RWPE2 (cell line): Measurements from ENCODE around the gene GPATCH4.
A peak's percentile ranks its signal among the peaks of the same experiment; 100 is the strongest.

Experiments used
- ATAC-seq: fragments of 200-7000 bp; cut with Tn5 transposase; 3 replicates; pipeline ENCODE4 v1.9.1; 2021; ENCODE audit warnings: low read depth
- DNase-seq: peaks from one replicate; pipeline ENCODE4 v3.0.0-alpha.2; 2020; ENCODE audit warnings: low spot score
- H3K27ac ChIP-seq: fragments of 450-650 bp; 2 replicates; pipeline ENCODE4 v1.5.1; 2017; ENCODE audit warnings: mild to moderate bottlenecking; ENCODE audit not compliant: poor library complexity, severe bottlenecking
- H3K27me3 ChIP-seq: fragments of 250-450 bp; sonication (Bioruptor Pico); 2 replicates; pipeline ENCODE4 v1.5.1; 2021; ENCODE audit warnings: mild to moderate bottlenecking, moderate library complexity; ENCODE audit not compliant: insufficient read depth, poor library complexity, severe bottlenecking
- H3K36me3 ChIP-seq: fragments of 250-450 bp; sonication (Bioruptor Pico); 2 replicates; pipeline ENCODE4 v1.5.1; 2020; ENCODE audit warnings: low read depth, mild to moderate bottlenecking, moderate library complexity
- H3K4me1 ChIP-seq: fragments of 250-450 bp; sonication (Bioruptor Pico); 2 replicates; pipeline ENCODE4 v1.5.1; 2021; ENCODE audit warnings: mild to moderate bottlenecking, moderate library complexity; ENCODE audit not compliant: insufficient read depth, poor library complexity, severe bottlenecking
- H3K4me3 ChIP-seq: fragments of 250-450 bp; sonication (Bioruptor Pico); 2 replicates; pipeline ENCODE4 v1.5.1; 2021; ENCODE audit warnings: mild to moderate bottlenecking, moderate library complexity; ENCODE audit not compliant: severe bottlenecking
- H3K9me3 ChIP-seq: fragments of 250-450 bp; sonication (Bioruptor Pico); 2 replicates; pipeline ENCODE4 v1.5.1; 2021; ENCODE audit warnings: mild to moderate bottlenecking, moderate library complexity; ENCODE audit not compliant: severe bottlenecking
- TF ChIP-seq, protein P1 (sequence below): fragments of 450-650 bp; IDR thresholded peaks from one replicate; pipeline ENCODE4 v1.5.1; 2017; ENCODE audit warnings: mild to moderate bottlenecking, moderate library complexity; ENCODE audit not compliant: poor library complexity, severe bottlenecking

The GPATCH4 gene

DNA sequence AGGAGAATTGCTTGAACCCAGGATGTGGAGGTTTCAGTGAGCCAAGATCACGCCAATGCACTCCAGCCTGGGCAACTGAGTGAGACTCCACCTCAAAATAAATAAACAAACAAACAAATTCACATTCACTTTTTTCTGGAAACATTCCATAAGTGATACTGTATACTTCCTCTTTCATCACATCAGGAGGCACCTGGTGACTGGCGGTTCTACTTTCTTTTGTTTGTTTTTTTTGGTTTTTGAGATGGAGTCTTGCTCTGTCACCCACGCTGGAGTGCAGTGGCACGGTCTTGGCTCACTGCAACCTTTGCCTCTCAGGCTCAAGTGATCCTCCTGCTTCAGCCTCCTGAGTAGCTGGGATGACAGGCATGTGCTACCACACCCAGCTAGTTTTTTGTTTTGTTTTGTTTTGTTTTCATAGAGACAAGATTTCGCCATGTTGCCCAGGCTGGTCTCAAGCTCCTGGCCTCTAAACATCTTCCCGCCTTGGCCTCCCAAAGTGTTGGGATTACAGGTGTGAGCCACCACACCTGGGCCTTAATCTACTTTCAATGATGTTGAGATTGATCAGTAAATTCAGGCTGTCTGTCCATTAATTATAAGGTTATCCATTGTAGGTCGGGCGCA is 28.7 kb upstream of the GPATCH4 start:
- ATAC-seq (no peak), DNase-seq (no peak)
- Histone ChIP-seq H3K27ac (no peak overlapping the region), H3K36me3 (no peaks in the 10 kb centered on the region), H3K27me3 (peaks cover 43% of the 10 kb centered on the region), H3K4me3 (no peak overlapping the region), H3K4me1 (no peaks in the 10 kb centered on the region), H3K9me3 (no peaks in the 10 kb centered on the region)
- TF ChIP-seq, protein P1, sequence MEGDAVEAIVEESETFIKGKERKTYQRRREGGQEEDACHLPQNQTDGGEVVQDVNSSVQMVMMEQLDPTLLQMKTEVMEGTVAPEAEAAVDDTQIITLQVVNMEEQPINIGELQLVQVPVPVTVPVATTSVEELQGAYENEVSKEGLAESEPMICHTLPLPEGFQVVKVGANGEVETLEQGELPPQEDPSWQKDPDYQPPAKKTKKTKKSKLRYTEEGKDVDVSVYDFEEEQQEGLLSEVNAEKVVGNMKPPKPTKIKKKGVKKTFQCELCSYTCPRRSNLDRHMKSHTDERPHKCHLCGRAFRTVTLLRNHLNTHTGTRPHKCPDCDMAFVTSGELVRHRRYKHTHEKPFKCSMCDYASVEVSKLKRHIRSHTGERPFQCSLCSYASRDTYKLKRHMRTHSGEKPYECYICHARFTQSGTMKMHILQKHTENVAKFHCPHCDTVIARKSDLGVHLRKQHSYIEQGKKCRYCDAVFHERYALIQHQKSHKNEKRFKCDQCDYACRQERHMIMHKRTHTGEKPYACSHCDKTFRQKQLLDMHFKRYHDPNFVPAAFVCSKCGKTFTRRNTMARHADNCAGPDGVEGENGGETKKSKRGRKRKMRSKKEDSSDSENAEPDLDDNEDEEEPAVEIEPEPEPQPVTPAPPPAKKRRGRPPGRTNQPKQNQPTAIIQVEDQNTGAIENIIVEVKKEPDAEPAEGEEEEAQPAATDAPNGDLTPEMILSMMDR, result no peak

GRCh38 chr1:156627313-156627880 is 26.1 kb upstream of the GPATCH4 start:
- DNase-seq, result no peak
- H3K36me3 ChIP-seq, result no peaks in the 10 kb centered on the region
- no peaks in the 10 kb centered on the region for H3K9me3 ChIP-seq
- TF ChIP-seq, protein P1, result peak; percentile 84
- H3K27ac ChIP-seq, result no peak overlapping the region
- no peak overlapping the region for H3K4me3 ChIP-seq
- peak; percentile 41 for ATAC-seq
- no peaks in the 10 kb centered on the region for H3K4me1 ChIP-seq
- H3K27me3 ChIP-seq, result peaks cover 60% of the 10 kb centered on the region

- DNase-seq (no peak), ATAC-seq (no peak)
- no peak overlapping the region for H3K27ac ChIP-seq
- H3K27me3 ChIP-seq, result peaks cover 57% of the 10 kb centered on the region
- H3K4me1 ChIP-seq, result no peaks in the 10 kb centered on the region
- TF ChIP-seq, protein P1, result peak; percentile 54
- H3K36me3 ChIP-seq, result no peaks in the 10 kb centered on the region
- no peak overlapping the region for H3K4me3 ChIP-seq
- H3K9me3 ChIP-seq, result no peaks in the 10 kb centered on the region
Observed at GRCh38 chr1:156626079-156626438, 24.8 kb upstream of the GPATCH4 start.

DNA sequence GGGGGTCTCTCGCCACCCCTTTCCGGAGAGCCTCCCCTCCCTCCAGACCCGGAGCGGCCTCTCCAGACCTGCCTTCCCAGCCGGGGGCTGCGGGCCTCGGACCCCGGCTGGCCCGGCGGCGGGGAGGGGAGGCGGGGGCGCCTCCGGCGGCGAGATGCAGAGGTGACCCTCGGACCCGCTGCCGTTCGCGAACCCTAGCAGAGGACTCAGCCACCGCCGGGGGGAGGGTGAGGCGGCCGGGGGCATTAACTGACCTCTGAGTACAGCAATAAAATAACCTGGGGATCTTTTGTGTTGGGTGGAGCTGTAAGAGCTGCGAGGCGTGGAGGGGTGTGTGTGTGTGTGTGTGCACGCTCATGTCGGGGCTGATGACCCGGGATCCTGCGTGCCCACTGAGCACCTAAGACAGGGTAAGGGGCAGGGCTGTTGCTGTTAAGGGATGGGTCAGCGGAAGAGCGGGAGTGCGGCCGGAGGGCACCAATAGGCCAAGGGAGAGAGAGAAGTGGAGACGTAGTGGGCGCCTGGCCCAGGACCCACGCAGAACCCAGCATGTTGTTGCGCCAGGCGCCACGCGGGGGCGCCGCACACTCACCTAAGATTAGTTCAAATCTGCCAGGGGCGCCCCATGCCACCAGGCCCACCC is 24.3 kb upstream of the GPATCH4 start:
- TF ChIP-seq, protein P1, result peak; percentile 89
- H3K4me3 ChIP-seq, result no peak overlapping the region
- ATAC-seq (peak; percentile 19; the same call in 1 of the 3 replicates), DNase-seq (no peak)
- H3K4me1 ChIP-seq, result no peaks in the 10 kb centered on the region
- no peaks in the 10 kb centered on the region for H3K9me3 ChIP-seq
- no peak overlapping the region for H3K27ac ChIP-seq
- no peaks in the 10 kb centered on the region for H3K36me3 ChIP-seq
- peaks cover 56% of the 10 kb centered on the region for H3K27me3 ChIP-seq
